OCI-LY3 (cell line): ENCODE measurements around the gene KRT79.

Experiments used
- EZH2phosphoT487 ChIP-seq: fragments of 200-600 bp; shearing (Covaris generic); IDR thresholded peaks from 2 replicates; pipeline ENCODE4 v1.6.1; 2018; ENCODE audit warnings: antibody characterized with exemption, mixed run types, low read depth
- TF ChIP-seq, protein P1 (sequence below): fragments of 200-600, 300-600 bp; sonication (generic); IDR thresholded peaks from 2 replicates; pipeline ENCODE4 v1.5.1; 2014; ENCODE audit warnings: antibody characterized with exemption, low read length, low read depth

DNA sequence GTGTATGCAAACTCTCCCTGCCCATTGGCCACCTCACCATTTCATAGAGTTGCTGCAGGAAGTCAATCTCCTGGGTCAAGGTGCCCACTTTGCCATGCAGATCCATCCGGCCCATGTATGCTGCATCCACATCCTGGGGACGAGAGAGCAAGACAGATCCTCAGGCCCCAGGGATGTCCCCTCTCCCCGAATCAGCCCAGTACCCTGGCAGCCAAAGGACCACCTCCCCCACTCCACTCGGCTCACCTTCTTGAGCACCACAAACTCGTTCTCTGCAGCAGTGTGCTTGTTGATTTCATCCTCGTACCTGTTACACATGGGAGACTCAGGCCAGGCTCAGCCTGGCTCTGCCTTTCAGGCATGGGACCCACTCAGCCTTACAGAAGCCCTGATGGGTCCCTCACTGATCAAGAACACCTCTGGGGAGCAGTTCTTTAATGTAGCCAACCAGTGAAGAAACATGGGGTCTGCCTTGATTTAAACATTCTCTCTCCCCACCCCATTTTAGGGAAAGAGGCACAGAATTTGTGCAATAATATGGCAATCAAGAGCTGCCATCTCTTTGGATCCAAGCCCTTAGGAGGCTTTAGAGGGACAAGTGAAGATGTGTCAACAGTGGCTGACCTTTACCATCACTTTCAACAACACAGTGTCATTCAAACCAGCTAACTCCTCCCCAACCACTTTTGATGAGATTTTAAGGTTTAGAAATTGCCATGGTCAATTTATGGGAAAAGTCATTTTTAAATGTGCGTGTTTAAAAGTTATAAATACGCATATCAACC, 3.9 kb downstream of the KRT79 start:
- TF ChIP-seq, protein P1, sequence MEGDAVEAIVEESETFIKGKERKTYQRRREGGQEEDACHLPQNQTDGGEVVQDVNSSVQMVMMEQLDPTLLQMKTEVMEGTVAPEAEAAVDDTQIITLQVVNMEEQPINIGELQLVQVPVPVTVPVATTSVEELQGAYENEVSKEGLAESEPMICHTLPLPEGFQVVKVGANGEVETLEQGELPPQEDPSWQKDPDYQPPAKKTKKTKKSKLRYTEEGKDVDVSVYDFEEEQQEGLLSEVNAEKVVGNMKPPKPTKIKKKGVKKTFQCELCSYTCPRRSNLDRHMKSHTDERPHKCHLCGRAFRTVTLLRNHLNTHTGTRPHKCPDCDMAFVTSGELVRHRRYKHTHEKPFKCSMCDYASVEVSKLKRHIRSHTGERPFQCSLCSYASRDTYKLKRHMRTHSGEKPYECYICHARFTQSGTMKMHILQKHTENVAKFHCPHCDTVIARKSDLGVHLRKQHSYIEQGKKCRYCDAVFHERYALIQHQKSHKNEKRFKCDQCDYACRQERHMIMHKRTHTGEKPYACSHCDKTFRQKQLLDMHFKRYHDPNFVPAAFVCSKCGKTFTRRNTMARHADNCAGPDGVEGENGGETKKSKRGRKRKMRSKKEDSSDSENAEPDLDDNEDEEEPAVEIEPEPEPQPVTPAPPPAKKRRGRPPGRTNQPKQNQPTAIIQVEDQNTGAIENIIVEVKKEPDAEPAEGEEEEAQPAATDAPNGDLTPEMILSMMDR, result no peak
- TF ChIP-seq EZH2phosphoT487, result no peak
